CD4-positive, alpha-beta T cell (primary cell): ENCODE data around the gene NOL3. TPM values are rescaled to one million over a fixed set of nuclear protein-coding genes. Genes with fewer than 3 reads are reported as not detected.

ENCODE experiments used
- ATAC-seq: fragments of 200-7000 bp; cut with Tn5 transposase; one replicate; pipeline ENCODE4 v1.10.0; 2022; ENCODE audit warnings: mild to moderate bottlenecking; ENCODE audit not compliant: poor library complexity
- CTCF ChIA-PET: fragments of 350-600 bp; sonication (Branson Sonifier 250); formaldehyde crosslinking; loops from one replicate; lab custom pipeline; 2021; ENCODE audit warnings: antibody characterized with exemption, inconsistent platforms; lab: Charles Lee
- POLR2A ChIA-PET: fragments of 350-600 bp; sonication (Branson Sonifier 250); formaldehyde crosslinking; loops from one replicate; lab custom pipeline; 2021; ENCODE audit warnings: antibody characterized with exemption, inconsistent platforms; lab: Charles Lee
- DNase-seq, 14 experiments: peaks; one replicate each; pipeline ENCODE4 v3.0.0-alpha.2; 2013 to 2020; ENCODE audit warnings: mixed read lengths in 2 of 14
- H3K27ac ChIP-seq, 2 donors: one replicate each; pipeline versions ENCODE4 v1.5.1 to v1.7.0; 2013; ENCODE audit warnings: low read length in 2 of 2, low read depth in 1 of 2, mild to moderate bottlenecking in 1 of 2
- H3K27me3 ChIP-seq, 2 experiments: 1 replicate in 1 of 2; 2 replicates in 1 of 2; pipeline versions ENCODE4 v1.6.1 to v1.7.0; 2013; ENCODE audit warnings: low read length in 2 of 2, control low read depth in 1 of 2, mild to moderate bottlenecking in 1 of 2, moderate library complexity in 1 of 2; ENCODE audit not compliant: insufficient read depth in 2 of 2, control insufficient read depth in 1 of 2
- H3K36me3 ChIP-seq: one replicate; pipeline ENCODE4 v1.6.1; 2013; ENCODE audit warnings: low read length, control low read depth; ENCODE audit not compliant: insufficient read depth
- H3K4me1 ChIP-seq: one replicate; pipeline ENCODE4 v1.6.1; 2013; ENCODE audit warnings: low read length, control low read depth; ENCODE audit not compliant: insufficient read depth
- H3K4me3 ChIP-seq: one replicate; pipeline ENCODE4 v1.5.1; 2013; ENCODE audit warnings: mild to moderate bottlenecking, low read length, moderate library complexity
- H3K9me3 ChIP-seq, 2 experiments: 1 replicate in 1 of 2; 2 replicates in 1 of 2; pipeline versions ENCODE4 v1.6.1 to v1.7.0; 2013; ENCODE audit warnings: low read length in 2 of 2, mild to moderate bottlenecking in 2 of 2, control low read depth in 1 of 2, moderate library complexity in 1 of 2; ENCODE audit not compliant: control insufficient read depth in 1 of 2, insufficient read depth in 1 of 2
- H3K27ac Mint-ChIP-seq: one replicate; pipeline ENCODE4 v1.8.0; 2020; ENCODE audit warnings: mixed read lengths
- H3K27me3 Mint-ChIP-seq: one replicate; pipeline ENCODE4 v1.8.0; 2021; ENCODE audit warnings: mixed read lengths
- H3K36me3 Mint-ChIP-seq: one replicate; pipeline ENCODE4 v1.8.0; 2021; ENCODE audit warnings: low read depth, mixed read lengths
- H3K4me1 Mint-ChIP-seq: one replicate; pipeline ENCODE4 v1.8.0; 2021; ENCODE audit warnings: low read depth, mixed read lengths
- H3K4me3 Mint-ChIP-seq: one replicate; pipeline ENCODE4 v1.8.0; 2020; ENCODE audit warnings: mild to moderate bottlenecking, mixed read lengths
- H3K9me3 Mint-ChIP-seq: one replicate; pipeline ENCODE4 v1.8.0; 2020; ENCODE audit warnings: mixed read lengths
- intact Hi-C, 2 experiments: fragments of 100-400 bp; cut with DNase I in 1 of 2; cut with micrococcal nuclease in 1 of 2; formaldehyde crosslinking; loops; one replicate each; pipeline versions ENCODE4 v1.15.1 to v1.9.0; 2023 to 2025; cut with DNase I, micrococcal nuclease
- total RNA-seq, 174 experiments: library from RNA in 2 of 174; stranded (reverse) in 2 of 174; gene quantifications; one replicate each; pipeline ENCODE4 v1.2.3 and lab custom pipeline; 2021 to 2026
- TF ChIP-seq, protein P1 (sequence below): fragments of 200-600 bp; IDR thresholded peaks from one replicate; pipeline ENCODE4 v1.8.0; 2022; ENCODE audit warnings: antibody characterized with exemption, mild to moderate bottlenecking

NOL3 gene
- total RNA-seq, 2 experiments from 2014 or later: 1.1 to 1.2 TPM

DNA sequence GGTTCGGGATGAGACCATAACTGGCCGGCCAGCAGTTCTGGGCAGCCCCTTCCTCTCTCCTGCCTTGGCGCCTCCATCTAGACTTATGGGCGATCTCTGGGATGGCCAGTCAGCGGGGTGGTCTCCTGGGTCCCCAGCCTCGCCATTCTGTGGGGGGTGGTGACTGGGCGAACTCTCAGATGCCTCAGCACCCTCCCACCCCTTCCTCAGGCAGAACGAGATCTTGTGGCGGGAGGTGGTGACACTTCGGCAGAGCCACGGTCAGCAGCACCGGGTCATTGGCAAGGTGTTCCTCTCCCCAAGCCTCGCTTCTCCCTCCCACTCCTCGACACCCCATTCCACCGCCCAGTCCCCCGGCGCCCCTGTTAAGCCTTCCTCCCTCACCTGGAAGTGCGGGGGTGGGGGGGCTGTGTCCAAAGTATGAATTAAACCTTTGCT is 4.2 kb upstream of the NOL3 start:
- Mint-ChIP-seq H3K27me3 (peaks cover 81% of the 10 kb centered on the region), H3K4me3 (no peak overlapping the region), H3K27ac (no peak overlapping the region), H3K4me1 (peaks cover 30% of the 10 kb centered on the region), H3K36me3 (no peaks in the 10 kb centered on the region), H3K9me3 (no peaks in the 10 kb centered on the region)
- peak in 1 of 14 experiments; percentile 11 for DNase-seq
- no peak for ATAC-seq
- no peaks in the 10 kb centered on the region for H3K36me3 ChIP-seq
- no peak overlapping the region for H3K27ac ChIP-seq
- peaks cover 66% of the 10 kb centered on the region for H3K4me1 ChIP-seq
- CTCF ChIA-PET: no interaction called here
- H3K27me3 ChIP-seq: peaks cover 78 to 90% of the 10 kb centered on the region in 2 experiments
- intact Hi-C loops: no loop called here
- no peak overlapping the region for H3K4me3 ChIP-seq
- POLR2A ChIA-PET: interaction anchor here (1.2 kb wide), 2 partner anchors 14 to 19 kb away, joined by 4 to 5 read pairs; no protein-coding TSS in a partner anchor
- peaks cover 0 to 33% of the 10 kb centered on the region in 2 experiments for H3K9me3 ChIP-seq
- TF ChIP-seq, protein P1, sequence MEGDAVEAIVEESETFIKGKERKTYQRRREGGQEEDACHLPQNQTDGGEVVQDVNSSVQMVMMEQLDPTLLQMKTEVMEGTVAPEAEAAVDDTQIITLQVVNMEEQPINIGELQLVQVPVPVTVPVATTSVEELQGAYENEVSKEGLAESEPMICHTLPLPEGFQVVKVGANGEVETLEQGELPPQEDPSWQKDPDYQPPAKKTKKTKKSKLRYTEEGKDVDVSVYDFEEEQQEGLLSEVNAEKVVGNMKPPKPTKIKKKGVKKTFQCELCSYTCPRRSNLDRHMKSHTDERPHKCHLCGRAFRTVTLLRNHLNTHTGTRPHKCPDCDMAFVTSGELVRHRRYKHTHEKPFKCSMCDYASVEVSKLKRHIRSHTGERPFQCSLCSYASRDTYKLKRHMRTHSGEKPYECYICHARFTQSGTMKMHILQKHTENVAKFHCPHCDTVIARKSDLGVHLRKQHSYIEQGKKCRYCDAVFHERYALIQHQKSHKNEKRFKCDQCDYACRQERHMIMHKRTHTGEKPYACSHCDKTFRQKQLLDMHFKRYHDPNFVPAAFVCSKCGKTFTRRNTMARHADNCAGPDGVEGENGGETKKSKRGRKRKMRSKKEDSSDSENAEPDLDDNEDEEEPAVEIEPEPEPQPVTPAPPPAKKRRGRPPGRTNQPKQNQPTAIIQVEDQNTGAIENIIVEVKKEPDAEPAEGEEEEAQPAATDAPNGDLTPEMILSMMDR: no peak

DNA sequence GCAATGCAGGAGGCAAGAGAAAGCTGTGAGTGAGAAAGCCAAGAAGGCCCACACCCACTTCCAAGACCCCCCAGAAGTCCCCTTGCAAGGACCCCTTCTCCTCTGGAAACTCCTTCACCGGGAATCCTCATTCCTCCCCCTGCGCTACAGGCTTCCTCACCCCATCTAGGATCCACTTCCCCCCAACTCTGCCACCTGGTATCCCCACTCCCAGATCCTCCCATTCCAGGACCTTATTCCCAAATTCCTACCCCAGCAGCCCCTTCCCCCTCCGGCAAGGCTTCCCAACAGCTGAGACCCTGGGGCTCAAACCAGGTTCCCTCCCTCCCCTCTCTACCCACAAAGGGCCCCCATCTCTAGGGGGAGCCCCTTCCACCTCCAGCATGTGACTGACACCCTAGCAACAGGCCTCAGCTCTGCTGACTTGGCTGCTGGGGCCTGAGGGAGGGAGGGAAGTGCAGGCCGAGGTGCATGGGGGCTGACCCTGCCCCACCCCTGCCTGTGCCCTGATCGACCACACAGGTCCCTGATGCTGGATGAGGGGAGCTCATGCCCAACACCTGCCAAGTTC is 3.7 kb upstream of the NOL3 start:
- TF ChIP-seq, protein P1: no peak
- ATAC-seq: no peak
- intact Hi-C loops: no loop called here
- Mint-ChIP-seq H3K27ac (no peak overlapping the region), H3K9me3 (no peaks in the 10 kb centered on the region), H3K27me3 (peaks cover 82% of the 10 kb centered on the region), H3K4me3 (no peak overlapping the region), H3K36me3 (no peaks in the 10 kb centered on the region), H3K4me1 (peaks cover 35% of the 10 kb centered on the region)
- CTCF ChIA-PET: no interaction called here
- POLR2A ChIA-PET: interaction anchor here (1.2 kb wide), 2 partner anchors 14 to 18 kb away, joined by 4 to 5 read pairs; no protein-coding TSS in a partner anchor
- Histone ChIP-seq H3K9me3 (peaks cover 0 to 33% of the 10 kb centered on the region in 2 experiments), H3K27ac (no peak overlapping the region), H3K4me1 (peaks cover 61% of the 10 kb centered on the region), H3K27me3 (peaks cover 77 to 91% of the 10 kb centered on the region in 2 experiments), H3K36me3 (no peaks in the 10 kb centered on the region), H3K4me3 (no peak overlapping the region)
- DNase-seq: peak in 1 of 14 experiments; percentile 12

DNA sequence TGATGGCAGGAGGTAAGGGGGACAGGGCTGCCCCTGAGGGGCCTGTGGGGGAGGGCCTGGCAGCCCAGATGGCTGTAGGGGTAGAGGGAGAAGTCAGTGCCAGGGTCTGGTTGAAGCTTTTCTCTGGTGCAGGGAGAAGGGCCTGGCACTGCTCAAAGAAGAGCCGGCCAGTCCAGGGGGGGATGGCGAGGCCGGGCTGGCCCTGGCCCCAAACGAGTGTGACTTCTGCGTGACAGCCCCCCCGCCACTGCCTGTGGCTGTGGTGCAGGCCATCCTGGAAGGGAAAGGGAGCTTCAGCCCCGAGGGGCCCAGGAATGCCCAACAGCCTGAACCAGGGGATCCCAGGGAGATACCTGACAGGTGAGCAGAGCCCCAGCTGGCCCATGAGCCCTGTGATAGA is 2.8 kb upstream of the NOL3 start:
- Histone ChIP-seq H3K27me3 (peaks cover 75 to 87% of the 10 kb centered on the region in 2 experiments), H3K9me3 (peaks cover 0 to 31% of the 10 kb centered on the region in 2 experiments), H3K4me3 (no peak overlapping the region), H3K36me3 (no peaks in the 10 kb centered on the region), H3K27ac (no peak overlapping the region), H3K4me1 (peaks cover 52% of the 10 kb centered on the region)
- ChIA-PET POLR2A (interaction anchor here (1.2 to 1.7 kb wide), 3 partner anchors 8 to 17 kb away, joined by 4 to 5 read pairs (median 5); partner anchors contain the start of genes FBXL8 and TRADD), CTCF (no interaction called here)
- peaks cover 82% of the 10 kb centered on the region for H3K27me3 Mint-ChIP-seq
- TF ChIP-seq, protein P1: no peak
- intact Hi-C loops: no loop called here
- no peak overlapping the region for H3K27ac Mint-ChIP-seq
- H3K4me1 Mint-ChIP-seq: peaks cover 34% of the 10 kb centered on the region
- ATAC-seq (no peak), DNase-seq (no peak)
- no peaks in the 10 kb centered on the region for H3K36me3 Mint-ChIP-seq
- no peaks in the 10 kb centered on the region for H3K9me3 Mint-ChIP-seq
- peak overlapping the region; percentile 4 for H3K4me3 Mint-ChIP-seq
